Skeletal muscle cell (primary cell): ENCODE data around the gene STARD10.
"Not testable (repeated sequence)": the region's sequence is repeated elsewhere in the genome, so short reads cannot be mapped to it uniquely, and the experiment has no call there.

ENCODE experiments used
- DNase-seq: peaks from one replicate; pipeline ENCODE4 v3.0.0-alpha.2; 2010; ENCODE audit warnings: low read depth
- H3K4me3 ChIP-seq: 2 replicates; pipeline ENCODE4 v1.5.1; 2011; ENCODE audit warnings: low read depth, mild to moderate bottlenecking, control low read depth, low read length, moderate library complexity

STARD10 gene

GRCh38 chr11:72793425-72794367, at the start of gene STARD10:
TSS of gene STARD10 (minus strand) at chr11:72794047. CDS start at chr11:72781181, 12,866 bp downstream.
- peak; percentile 75 for DNase-seq

GRCh38 chr11:72842653-72843330, 48.9 kb upstream of the STARD10 start:
- no peak for DNase-seq
- no peak overlapping the region for H3K4me3 ChIP-seq

More at GRCh38 chr11:72793425-72794367, at the start of gene STARD10:
- H3K4me3 ChIP-seq = peak within 1 kb of the TSS; percentile 65

- H3K4me3 ChIP-seq = no peak overlapping the region
- no peak for DNase-seq
Observed at GRCh38 chr11:72842126-72842525, 48.3 kb upstream of the STARD10 start.

GRCh38 chr11:72841397-72841796, 47.5 kb upstream of the STARD10 start:
- no peak for DNase-seq

GRCh38 chr11:72840780-72841179, 46.9 kb upstream of the STARD10 start:
- DNase-seq = peak; percentile 89
- H3K4me3 ChIP-seq = no peak overlapping the region

More at GRCh38 chr11:72841397-72841796, 47.5 kb upstream of the STARD10 start:
- H3K4me3 ChIP-seq = no peak overlapping the region

- no peak for DNase-seq
- H3K4me3 ChIP-seq = no peak overlapping the region
Observed at GRCh38 chr11:72838691-72839305, 45.0 kb upstream of the STARD10 start.

- no peak for DNase-seq
- H3K4me3 ChIP-seq = no peak overlapping the region
Observed at GRCh38 chr11:72836111-72836510, 42.3 kb upstream of the STARD10 start.

- H3K4me3 ChIP-seq = no peak overlapping the region
- no peak for DNase-seq
Observed at GRCh38 chr11:72834905-72835304, 41.1 kb upstream of the STARD10 start.

- no peak for DNase-seq
- no peak overlapping the region for H3K4me3 ChIP-seq
Observed at GRCh38 chr11:72833811-72834493, 40.1 kb upstream of the STARD10 start.

- DNase-seq = no peak
- H3K4me3 ChIP-seq = no peak overlapping the region
Observed at GRCh38 chr11:72833083-72833733, 39.4 kb upstream of the STARD10 start.

- DNase-seq = no peak
- H3K4me3 ChIP-seq = no peak overlapping the region
Observed at GRCh38 chr11:72832301-72833082, 38.6 kb upstream of the STARD10 start.

- no peak overlapping the region for H3K4me3 ChIP-seq
- no peak for DNase-seq
Observed at GRCh38 chr11:72831521-72832300, 37.9 kb upstream of the STARD10 start.

GRCh38 chr11:72829884-72830533, 36.2 kb upstream of the STARD10 start:
- no peak overlapping the region for H3K4me3 ChIP-seq
- no peak for DNase-seq

GRCh38 chr11:72829178-72829577, 35.3 kb upstream of the STARD10 start:
- no peak for DNase-seq
- no peak overlapping the region for H3K4me3 ChIP-seq

- H3K4me3 ChIP-seq = no peak overlapping the region
- no peak for DNase-seq
Observed at GRCh38 chr11:72828692-72829101, 34.9 kb upstream of the STARD10 start.

- no peak overlapping the region for H3K4me3 ChIP-seq
- DNase-seq = no peak
Observed at GRCh38 chr11:72828081-72828567, 34.3 kb upstream of the STARD10 start.

- not testable (repeated sequence) for DNase-seq, H3K4me3 ChIP-seq
Observed at GRCh38 chr11:72827656-72828055, 33.8 kb upstream of the STARD10 start.
